ENCODE results near the gene RASSF6.

The RASSF6 gene

GRCh38 chr4:73662709-73663546 lies 42.7 kb upstream of the RASSF6 start:
- no peak overlapping the region for H3K27ac ChIP-seq
- TF ChIP-seq CTCF (IDR thresholded peaks at IDR 0.05) (peak; percentile 64), ZFX (IDR thresholded peaks at IDR 0.05; ENCODE audit: borderline replicate concordance) (no peak)

DNA sequence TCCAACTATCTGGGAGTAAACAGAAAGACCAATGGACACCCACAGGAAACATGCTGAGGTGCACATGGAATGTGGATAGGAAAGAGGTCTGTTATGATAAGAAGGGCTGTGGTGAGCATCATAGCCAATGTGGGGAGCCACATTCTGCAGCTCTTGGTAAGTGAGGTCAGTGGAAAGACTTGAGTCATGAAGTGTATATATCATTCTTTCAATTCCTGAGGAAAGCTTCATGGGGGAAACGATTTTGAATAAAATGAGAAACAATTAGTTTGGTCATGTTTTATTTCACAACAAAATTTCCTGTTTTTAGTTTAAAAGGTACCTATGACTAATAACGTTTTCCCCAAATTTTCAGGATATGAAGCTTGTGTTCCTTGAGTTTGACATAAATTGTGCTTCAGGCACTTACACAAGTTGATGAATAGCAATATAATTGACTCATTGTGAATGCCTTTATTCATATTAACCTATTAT lies 41.4 kb upstream of the RASSF6 start:
- TF ChIP-seq CTCF (IDR thresholded peaks at IDR 0.05) (no peak), ZFX (IDR thresholded peaks at IDR 0.05; ENCODE audit: borderline replicate concordance) (no peak)
- H3K27ac ChIP-seq = no peak overlapping the region

DNA sequence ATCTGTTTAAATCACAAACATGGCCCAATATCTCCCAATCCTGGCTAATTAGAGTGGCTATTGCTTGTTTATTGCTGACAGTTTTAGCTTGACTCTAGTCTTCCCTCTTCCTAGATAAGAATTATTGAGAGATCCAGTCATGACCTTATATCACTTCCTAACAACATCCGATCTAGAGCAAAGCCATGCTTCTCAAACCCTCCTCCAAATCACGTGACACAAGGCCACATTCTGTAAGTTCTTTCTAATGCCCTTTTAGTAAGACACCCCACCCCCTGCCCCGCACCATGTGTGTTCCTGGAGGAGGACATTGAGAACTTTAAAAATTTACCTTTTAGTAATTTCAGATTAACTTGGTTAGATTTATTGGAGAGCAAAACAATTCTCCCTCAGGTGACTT lies 40.6 kb upstream of the RASSF6 start:
- no peak overlapping the region for H3K27ac ChIP-seq
- TF ChIP-seq CTCF (IDR thresholded peaks at IDR 0.05) = no peak
- no peak for TF ChIP-seq ZFX (IDR thresholded peaks at IDR 0.05; ENCODE audit: borderline replicate concordance)

GRCh38 chr4:73653695-73654106 lies 33.5 kb upstream of the RASSF6 start:
- TF ChIP-seq ZFX (IDR thresholded peaks at IDR 0.05; ENCODE audit: borderline replicate concordance) (no peak), CTCF (IDR thresholded peaks at IDR 0.05) (peak; percentile 82)
- no peak overlapping the region for H3K27ac ChIP-seq

DNA sequence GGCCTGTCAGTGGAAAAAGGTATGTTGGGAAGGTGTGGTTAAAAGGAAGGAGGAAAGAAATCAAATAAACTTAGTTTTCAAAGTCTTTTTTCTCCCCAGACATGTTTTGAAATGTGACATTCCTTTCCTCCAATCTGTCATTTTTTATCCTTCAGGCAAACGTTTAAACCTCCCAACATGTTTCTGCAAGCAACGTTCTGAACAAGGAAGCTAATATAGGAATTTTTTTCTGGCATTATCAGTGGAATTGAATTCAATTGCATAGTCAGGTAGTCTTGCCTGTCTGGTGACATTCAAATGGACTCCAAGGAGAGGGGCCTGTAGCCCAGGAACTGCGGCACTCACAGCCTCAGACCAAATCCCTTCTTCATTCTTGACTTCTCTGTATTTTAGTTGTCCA lies 30.0 kb upstream of the RASSF6 start:
- TF ChIP-seq ZFX (IDR thresholded peaks at IDR 0.05; ENCODE audit: borderline replicate concordance) (no peak), CTCF (IDR thresholded peaks at IDR 0.05) (no peak)
- no peak overlapping the region for H3K27ac ChIP-seq

DNA sequence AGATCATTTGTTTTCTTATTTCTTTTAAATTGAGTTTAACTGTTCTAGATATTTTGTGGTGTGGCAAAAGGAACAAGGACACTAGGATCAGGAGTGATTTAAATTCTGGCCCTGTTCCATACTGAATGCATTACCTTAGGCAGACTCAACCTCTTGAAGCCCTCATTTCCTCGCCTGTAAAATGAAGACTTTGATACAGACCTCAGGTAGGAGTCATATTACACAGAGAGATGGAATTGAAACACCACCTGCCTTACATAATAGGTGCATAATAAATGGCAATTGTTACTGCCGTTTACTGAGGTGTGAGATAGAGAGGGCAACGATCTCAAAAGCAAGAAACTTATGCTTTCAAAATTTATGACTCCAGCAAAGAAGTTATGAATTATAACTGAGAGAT lies 28.2 kb upstream of the RASSF6 start:
- no peak for TF ChIP-seq ZFX (IDR thresholded peaks at IDR 0.05; ENCODE audit: borderline replicate concordance)
- TF ChIP-seq CTCF (IDR thresholded peaks at IDR 0.05) = no peak
- no peak overlapping the region for H3K27ac ChIP-seq

DNA sequence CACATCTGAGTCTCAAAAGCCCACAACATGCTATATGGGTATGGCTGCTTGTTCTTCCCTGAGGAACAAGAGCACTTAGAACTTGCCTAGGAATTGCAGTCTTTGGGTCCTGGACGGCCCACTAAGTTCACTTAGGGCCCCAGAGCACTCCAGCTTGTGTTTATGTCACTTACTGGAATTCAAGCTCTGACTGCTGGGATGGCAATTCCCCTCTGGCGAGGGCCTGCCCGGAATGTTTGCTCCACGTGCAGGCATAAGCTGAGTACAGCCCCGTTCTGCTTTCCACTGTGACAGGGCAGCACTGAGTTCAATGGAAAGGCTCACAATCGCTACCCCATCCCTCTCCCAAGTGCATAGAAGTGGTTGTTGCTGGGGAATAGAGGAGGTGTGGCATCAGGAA lies 25.9 kb upstream of the RASSF6 start:
- TF ChIP-seq CTCF (IDR thresholded peaks at IDR 0.05) = no peak
- no peak for TF ChIP-seq ZFX (IDR thresholded peaks at IDR 0.05; ENCODE audit: borderline replicate concordance)
- no peak overlapping the region for H3K27ac ChIP-seq
